Measurements from ENCODE around the gene SLC16A5.

DNA sequence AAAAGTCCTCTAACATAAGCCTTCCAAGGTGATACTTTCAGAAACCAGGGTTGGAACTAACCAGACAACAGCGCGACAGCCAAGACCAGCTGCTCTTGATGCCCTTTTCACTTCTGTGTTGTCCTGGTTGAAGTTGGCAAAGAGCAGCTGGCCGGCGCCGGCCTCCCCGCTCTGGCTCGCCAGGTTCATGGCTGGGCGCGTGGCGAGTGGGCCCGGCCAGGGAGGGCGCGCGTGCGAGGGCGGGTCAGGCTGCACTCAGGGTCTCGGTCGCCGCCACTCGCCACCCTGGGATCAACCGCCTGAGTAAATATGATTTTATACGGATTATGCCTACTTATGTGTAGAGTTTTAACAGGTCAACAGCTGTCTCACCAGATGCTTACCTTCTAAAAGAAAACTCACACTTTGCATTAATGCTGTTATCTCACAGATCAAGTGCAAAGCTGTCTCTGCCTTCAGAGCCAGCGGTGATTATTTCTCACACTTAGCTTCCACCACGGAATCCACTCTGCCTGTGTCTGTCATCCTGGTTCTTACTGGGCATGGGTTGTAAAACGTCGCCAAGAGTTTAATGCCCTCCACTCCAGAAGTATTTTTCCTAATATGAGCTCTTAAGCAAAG lies 27.2 kb upstream of the SLC16A5 start:
- no peak for TF ChIP-seq EZH2 (IDR thresholded peaks at IDR 0.05; ENCODE audit: insufficient read depth, poor library complexity, severe bottlenecking)
- no peak for TF ChIP-seq EZH2phosphoT487 (IDR thresholded peaks at IDR 0.05; ENCODE audit: insufficient read depth, low read depth)
